ENCODE data around the gene ZYG11A.

The ZYG11A gene

DNA sequence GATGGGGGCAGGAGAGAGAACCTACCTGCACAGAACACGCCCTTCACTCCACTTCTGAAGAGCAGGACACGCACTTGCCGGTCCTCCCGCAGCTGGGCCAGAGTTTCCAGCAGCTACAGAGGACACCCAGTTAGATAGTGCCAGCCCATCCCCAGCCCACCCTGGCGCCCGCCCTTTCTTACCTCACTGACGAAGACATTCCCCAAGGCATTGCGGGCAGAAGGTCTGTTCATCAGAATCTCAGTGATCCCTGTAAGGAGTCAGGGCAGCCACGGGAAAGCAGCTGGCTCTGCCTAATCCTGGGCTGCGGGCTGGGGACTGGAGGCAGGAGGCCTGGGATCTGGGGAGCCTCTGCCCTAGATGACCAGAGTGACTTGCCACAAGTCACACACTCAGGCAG, 69.0 kb downstream of the ZYG11A start:
- Histone ChIP-seq H2AFZ (ENCODE audit: low read depth, low read length, severe bottlenecking) (no peak overlapping the region), H3K27ac (ENCODE audit: low read depth, low read length) (no peak overlapping the region), H3K4me3 (ENCODE audit: insufficient read depth, low read length, poor library complexity, severe bottlenecking) (no peak overlapping the region), H3K36me3 (ENCODE audit: low read length) (no peaks in the 10 kb centered on the region), H3K9me3 (ENCODE audit: insufficient read depth, low read length) (no peaks in the 10 kb centered on the region), H3K79me2 (ENCODE audit: insufficient read depth, low read length) (no peaks in the 10 kb centered on the region), H3K9ac (ENCODE audit: low read length) (no peak overlapping the region), H4K20me1 (ENCODE audit: low read depth, low read length) (no peaks in the 10 kb centered on the region), H3K27me3 (ENCODE audit: low read length) (no peaks in the 10 kb centered on the region), H3F3A (ENCODE audit: insufficient read depth) (no peaks in the 10 kb centered on the region), H3K9me2 (replicated peaks; ENCODE audit: insufficient read depth, low read length) (no peaks in the 10 kb centered on the region), H3K4me2 (ENCODE audit: low read depth, low read length, poor library complexity, severe bottlenecking) (no peak overlapping the region)
- TF ChIP-seq, protein P1, sequence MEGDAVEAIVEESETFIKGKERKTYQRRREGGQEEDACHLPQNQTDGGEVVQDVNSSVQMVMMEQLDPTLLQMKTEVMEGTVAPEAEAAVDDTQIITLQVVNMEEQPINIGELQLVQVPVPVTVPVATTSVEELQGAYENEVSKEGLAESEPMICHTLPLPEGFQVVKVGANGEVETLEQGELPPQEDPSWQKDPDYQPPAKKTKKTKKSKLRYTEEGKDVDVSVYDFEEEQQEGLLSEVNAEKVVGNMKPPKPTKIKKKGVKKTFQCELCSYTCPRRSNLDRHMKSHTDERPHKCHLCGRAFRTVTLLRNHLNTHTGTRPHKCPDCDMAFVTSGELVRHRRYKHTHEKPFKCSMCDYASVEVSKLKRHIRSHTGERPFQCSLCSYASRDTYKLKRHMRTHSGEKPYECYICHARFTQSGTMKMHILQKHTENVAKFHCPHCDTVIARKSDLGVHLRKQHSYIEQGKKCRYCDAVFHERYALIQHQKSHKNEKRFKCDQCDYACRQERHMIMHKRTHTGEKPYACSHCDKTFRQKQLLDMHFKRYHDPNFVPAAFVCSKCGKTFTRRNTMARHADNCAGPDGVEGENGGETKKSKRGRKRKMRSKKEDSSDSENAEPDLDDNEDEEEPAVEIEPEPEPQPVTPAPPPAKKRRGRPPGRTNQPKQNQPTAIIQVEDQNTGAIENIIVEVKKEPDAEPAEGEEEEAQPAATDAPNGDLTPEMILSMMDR (IDR thresholded peaks at IDR 0.05; ENCODE audit: insufficient read depth, low read length, poor library complexity, severe bottlenecking) = no peak
- no peak for TF ChIP-seq EZH2phosphoT487 (conservative IDR thresholded peaks at IDR 0.05; ENCODE audit: low read length)

DNA sequence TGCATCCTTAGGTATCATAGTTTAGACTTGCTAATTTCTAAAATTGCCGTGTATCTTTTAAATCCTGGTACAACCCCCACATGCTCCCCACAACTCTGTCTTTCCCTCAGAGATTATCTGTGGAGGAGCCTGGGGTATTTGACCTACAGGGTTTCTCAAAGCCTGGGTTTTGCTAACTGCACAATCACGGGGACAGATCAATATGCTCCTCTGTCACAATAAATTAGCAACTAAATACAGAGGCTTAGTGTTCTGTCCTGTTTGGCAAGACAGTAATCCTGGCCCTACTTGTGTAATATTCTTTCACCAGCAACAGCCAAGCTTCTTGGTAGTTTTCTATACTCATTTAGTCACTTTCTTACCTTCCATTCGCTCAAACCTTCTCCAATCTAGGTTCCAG, 70.5 kb downstream of the ZYG11A start:
- Histone ChIP-seq H3K9me2 (replicated peaks; ENCODE audit: insufficient read depth, low read length) (no peaks in the 10 kb centered on the region), H3F3A (ENCODE audit: insufficient read depth) (no peaks in the 10 kb centered on the region), H3K27me3 (ENCODE audit: low read length) (no peaks in the 10 kb centered on the region), H3K4me2 (ENCODE audit: low read depth, low read length, poor library complexity, severe bottlenecking) (no peak overlapping the region), H3K4me3 (ENCODE audit: insufficient read depth, low read length, poor library complexity, severe bottlenecking) (no peak overlapping the region), H3K27ac (ENCODE audit: low read depth, low read length) (no peak overlapping the region), H4K20me1 (ENCODE audit: low read depth, low read length) (no peaks in the 10 kb centered on the region), H2AFZ (ENCODE audit: low read depth, low read length, severe bottlenecking) (no peak overlapping the region), H3K79me2 (ENCODE audit: insufficient read depth, low read length) (no peaks in the 10 kb centered on the region), H3K9ac (ENCODE audit: low read length) (no peak overlapping the region), H3K36me3 (ENCODE audit: low read length) (no peaks in the 10 kb centered on the region), H3K9me3 (ENCODE audit: insufficient read depth, low read length) (no peaks in the 10 kb centered on the region)
- no peak for TF ChIP-seq EZH2phosphoT487 (conservative IDR thresholded peaks at IDR 0.05; ENCODE audit: low read length)
- TF ChIP-seq, protein P1 (IDR thresholded peaks at IDR 0.05; ENCODE audit: insufficient read depth, low read length, poor library complexity, severe bottlenecking) = no peak

DNA sequence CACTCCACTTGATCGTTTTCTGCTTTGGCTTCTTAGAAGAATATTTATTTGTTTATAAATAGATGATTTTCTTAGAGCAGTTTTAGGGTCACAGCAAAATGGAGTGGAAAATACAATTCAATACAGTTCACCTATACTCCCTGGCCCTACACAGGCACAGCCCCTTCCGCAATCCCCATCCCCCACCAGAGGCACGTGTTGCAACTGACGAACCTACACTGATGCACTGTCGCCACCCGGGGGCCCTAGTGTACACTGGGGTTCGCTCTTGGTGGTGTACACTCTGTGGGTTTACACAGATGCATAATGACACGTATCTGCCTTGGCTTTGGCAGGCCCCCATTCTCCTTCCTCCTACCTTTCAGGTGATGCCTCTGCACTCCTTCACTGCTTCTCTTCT, 71.0 kb downstream of the ZYG11A start:
- no peak overlapping the region for H2AFZ ChIP-seq (ENCODE audit: low read depth, low read length, severe bottlenecking)
- H3K4me3 ChIP-seq (ENCODE audit: insufficient read depth, low read length, poor library complexity, severe bottlenecking) = no peak overlapping the region
- TF ChIP-seq EZH2phosphoT487 (conservative IDR thresholded peaks at IDR 0.05; ENCODE audit: low read length) = no peak
- TF ChIP-seq, protein P1 (IDR thresholded peaks at IDR 0.05; ENCODE audit: insufficient read depth, low read length, poor library complexity, severe bottlenecking) = no peak

More for the DNA sequence above, 71.0 kb downstream of the ZYG11A start:
- Histone ChIP-seq H3K9me2 (replicated peaks; ENCODE audit: insufficient read depth, low read length) (no peaks in the 10 kb centered on the region), H3K36me3 (ENCODE audit: low read length) (no peaks in the 10 kb centered on the region), H3K79me2 (ENCODE audit: insufficient read depth, low read length) (no peaks in the 10 kb centered on the region), H3K27ac (ENCODE audit: low read depth, low read length) (no peak overlapping the region), H3K27me3 (ENCODE audit: low read length) (no peaks in the 10 kb centered on the region), H3F3A (ENCODE audit: insufficient read depth) (no peaks in the 10 kb centered on the region), H3K9me3 (ENCODE audit: insufficient read depth, low read length) (no peaks in the 10 kb centered on the region), H3K4me2 (ENCODE audit: low read depth, low read length, poor library complexity, severe bottlenecking) (no peak overlapping the region), H3K9ac (ENCODE audit: low read length) (no peak overlapping the region), H4K20me1 (ENCODE audit: low read depth, low read length) (no peaks in the 10 kb centered on the region)

All from SU-DHL-6 (cell line).